ENCODE measurements around the gene CSTF1. TPM values are rescaled to one million over a fixed set of nuclear protein-coding genes. Genes with fewer than 3 reads are reported as not detected.

CSTF1 gene
- total and polyA plus RNA-seq, 2 of the 8 experiments (the other 6 are each of a cell fraction or from before 2014, with no cell fraction given), result 59.4 to 83.5 TPM

GRCh38 chr20:56353356-56353755 lies 39.1 kb upstream of the CSTF1 start:
- no peak overlapping the region for H2BK20ac ChIP-seq (ENCODE audit: low read length)
- POLR2A ChIA-PET (ENCODE audit: partially characterized antibody), result no interaction called here
- H3K9ac ChIP-seq (replicated peaks in 1 of 4; ENCODE audit: extremely low read depth in 1 of 4, low read depth in 3 of 4, low read length in 3 of 4), result no peak overlapping the region
- no peak overlapping the region for H3K23ac ChIP-seq (ENCODE audit: insufficient read length)
- H3K18ac ChIP-seq (ENCODE audit: extremely low read depth, low read length), result no peak overlapping the region
- H3K27me3 ChIP-seq (replicated peaks in 1 of 4; ENCODE audit: control insufficient read depth in 3 of 4, extremely low read depth in 1 of 4, insufficient read depth in 3 of 4, low read length in 3 of 4), result no peaks in the 10 kb centered on the region
- no peak overlapping the region for H2BK120ac ChIP-seq (replicated peaks; ENCODE audit: low read depth, low read length)
- no peak overlapping the region for H2BK5ac ChIP-seq (ENCODE audit: low read depth, low read length)
- H2AK5ac ChIP-seq (ENCODE audit: low read depth, low read length), result no peak overlapping the region
- no peaks in the 10 kb centered on the region for H4K20me1 ChIP-seq (replicated peaks in 1 of 2; ENCODE audit: control insufficient read depth in 1 of 2, insufficient read depth in 2 of 2, low read length in 2 of 2)
- H4K91ac ChIP-seq (replicated peaks; ENCODE audit: insufficient read length, low read length), result no peak overlapping the region
- H3K4ac ChIP-seq (replicated peaks; ENCODE audit: insufficient read length, low read depth, low read length), result no peak overlapping the region
- no peak overlapping the region for H3K4me3 ChIP-seq (ENCODE audit: extremely low read depth in 1 of 4, insufficient read depth in 2 of 4, low read depth in 3 of 4, low read length in 4 of 4)
- H3K23me2 ChIP-seq (ENCODE audit: low read depth, low read length), result no peaks in the 10 kb centered on the region
- peaks cover 0 to 2% (median under 1%) of the 10 kb centered on the region in 4 experiments; a peak in 2 of 7 replicates for H3K4me1 ChIP-seq (replicated peaks in 1 of 4; ENCODE audit: control insufficient read depth in 3 of 4, insufficient read depth in 4 of 4, low read length in 3 of 4)
- CTCF ChIA-PET (ENCODE audit: partially characterized antibody), result interaction anchor here (1.0 kb wide), 1 partner anchor 152 kb away, joined by 3 read pairs; no protein-coding TSS in a partner anchor
- H3K14ac ChIP-seq (ENCODE audit: insufficient read length), result no peak overlapping the region
- no peaks in the 10 kb centered on the region for H3K79me1 ChIP-seq (ENCODE audit: low read depth, low read length)
- H3K4me2 ChIP-seq (ENCODE audit: insufficient read depth in 1 of 2, low read depth in 2 of 2, low read length in 2 of 2), result no peak overlapping the region
- no peak overlapping the region for H2BK12ac ChIP-seq (ENCODE audit: low read depth, low read length)
- H3K27ac ChIP-seq (ENCODE audit: low read depth, low read length), result no peak overlapping the region
- FAIRE-seq, result no peak
- H4K8ac ChIP-seq (ENCODE audit: extremely low read depth, insufficient read depth, low read length), result no peak overlapping the region
- H3K79me2 ChIP-seq (ENCODE audit: control insufficient read depth in 1 of 2, insufficient read depth in 2 of 2, low read length in 2 of 2), result no peaks in the 10 kb centered on the region
- no peak for DNase-seq (ENCODE audit: low read depth in 1 of 2, low spot score in 2 of 2)
- no peaks in the 10 kb centered on the region for H3K9me3 ChIP-seq (ENCODE audit: insufficient read depth in 2 of 2, low read depth in 1 of 2, low read length in 1 of 2)
- no peak overlapping the region for H2BK15ac ChIP-seq (ENCODE audit: low read length)
- no peak overlapping the region for H4K5ac ChIP-seq (ENCODE audit: insufficient read length, low read depth, low read length)
- H2AFZ ChIP-seq (ENCODE audit: low read length), result no peak overlapping the region
- 96% methylated on average over 4 of the region's 4 CpGs; no CpG with 5 or more reads in 1 of the 2 experiments for WGBS, 2 experiments (ENCODE audit: extremely low coverage in 1 of 2, insufficient coverage in 1 of 2, insufficient read length in 1 of 2, insufficient replicate concordance in 2 of 2, low coverage in 1 of 2, low lambda C conversion rate in 2 of 2, missing lambda C conversion rate in 1 of 2)
- no peaks in the 10 kb centered on the region for H3K36me3 ChIP-seq (ENCODE audit: control insufficient read depth in 2 of 4, insufficient read depth in 4 of 4, low read length in 3 of 4)
- H3K56ac ChIP-seq (replicated peaks; ENCODE audit: insufficient read length, low read depth, low read length), result no peak overlapping the region
- TF ChIP-seq POLR2A (IDR thresholded peaks at IDR 0.05; ENCODE audit: control extremely low read depth in 1 of 2, low read depth in 2 of 2, low read length in 2 of 2), result no peak
- no peak for TF ChIP-seq SIX5 (IDR thresholded peaks at IDR 0.05; ENCODE audit: low read depth, low read length)
- no peak for TF ChIP-seq E2F6 (IDR thresholded peaks at IDR 0.05)
- no peak for TF ChIP-seq EZH2 (IDR thresholded peaks at IDR 0.05; ENCODE audit: low read depth, low read length, severe bottlenecking)
- no peak for TF ChIP-seq CHD2 (IDR thresholded peaks at IDR 0.05; ENCODE audit: low read length)
- TF ChIP-seq CBX8 (IDR thresholded peaks at IDR 0.05; ENCODE audit: borderline replicate concordance, low read depth, low read length), result no peak
- TF ChIP-seq POU5F1 (IDR thresholded peaks at IDR 0.05; ENCODE audit: low read depth, low read length), result no peak
- no peak for TF ChIP-seq KDM5A (IDR thresholded peaks at IDR 0.05; ENCODE audit: low read length)
- no peak for TF ChIP-seq SIRT6 (IDR thresholded peaks at IDR 0.05; ENCODE audit: low read length)
- TF ChIP-seq RXRA (IDR thresholded peaks at IDR 0.05; ENCODE audit: insufficient read depth, low read depth, low read length), result no peak
- TF ChIP-seq BACH1 (IDR thresholded peaks at IDR 0.05; ENCODE audit: low read length), result no peak
- TF ChIP-seq SRF (IDR thresholded peaks at IDR 0.05; ENCODE audit: low read depth, low read length), result no peak
- TF ChIP-seq YY1 (IDR thresholded peaks at IDR 0.05; ENCODE audit: low read depth, low read length), result no peak
- TF ChIP-seq SP2 (IDR thresholded peaks at IDR 0.05; ENCODE audit: low read length), result no peak
- no peak for TF ChIP-seq MAX (IDR thresholded peaks at IDR 0.05)
